ENCODE results near the gene SNRPA. TPM values are rescaled to one million over a fixed set of nuclear protein-coding genes. Genes with fewer than 3 reads are reported as not detected.

Gene SNRPA
- total RNA-seq, 2 donors from 2014 or later = 18.7 to 42.2 TPM

DNA sequence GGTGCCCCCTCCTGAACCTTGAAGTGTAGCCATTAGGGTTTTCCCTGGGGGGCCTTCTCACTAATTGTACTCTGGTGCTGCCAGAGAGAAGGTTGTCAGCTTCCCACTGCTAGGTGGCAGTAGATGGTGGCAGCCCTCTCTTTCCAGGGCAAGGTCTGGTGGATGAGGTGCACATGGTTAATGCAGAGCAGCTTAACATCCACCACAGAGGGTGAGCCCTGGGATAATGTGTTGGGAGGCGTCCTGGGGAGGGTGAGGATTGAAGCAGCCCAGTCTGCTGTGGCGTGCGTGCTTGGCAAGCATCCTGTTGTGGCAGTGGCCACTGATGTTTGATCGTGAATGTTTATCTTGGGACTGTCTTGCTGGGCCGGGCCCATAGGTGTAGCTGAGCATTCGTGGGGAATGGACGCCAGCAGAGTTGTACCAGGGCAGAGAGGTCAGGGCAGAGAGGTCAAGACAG is 53.8 kb downstream of the SNRPA start:
- H3K27ac ChIP-seq = peak overlapping the region; percentile 30 to 69 (median 50)
- intact Hi-C loops (cut with DNase I) = no loop called here
- 7 to 20% methylated on average over 4 to 7 of the region's 7 CpGs for WGBS, 2 donors

DNA sequence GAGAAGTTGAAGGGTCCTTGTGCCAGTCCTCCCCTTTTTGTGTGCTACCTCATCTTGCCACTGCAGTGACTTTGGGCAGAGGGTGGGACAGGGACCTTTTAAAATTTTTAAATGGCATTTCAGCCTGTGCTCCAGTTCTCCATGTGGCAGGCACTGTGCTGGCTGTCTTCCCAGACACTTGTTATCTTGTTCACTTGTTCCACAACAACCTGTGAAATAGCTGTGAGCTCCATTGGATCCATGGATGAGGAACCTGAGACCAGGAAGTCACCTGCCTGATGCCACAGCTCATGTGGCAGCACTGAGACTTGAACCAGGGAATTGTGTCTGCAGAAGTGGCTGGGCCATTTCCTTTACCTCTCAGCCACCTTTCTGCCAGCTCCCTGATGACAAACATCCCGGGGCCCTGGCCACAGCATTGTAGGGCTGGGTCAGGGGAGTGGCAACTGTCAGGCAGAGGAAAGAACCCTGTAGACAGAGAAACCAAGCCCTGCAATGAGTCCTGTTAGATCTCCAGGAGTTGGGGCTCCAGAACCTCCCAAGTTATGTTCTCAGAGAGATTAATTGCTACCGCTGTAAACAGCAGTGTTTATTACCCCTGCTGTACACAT is 54.4 kb downstream of the SNRPA start:
- intact Hi-C loops (cut with DNase I) = no loop called here
- Histone ChIP-seq H3K27me3 (no peaks in the 10 kb centered on the region), H3K4me1 (peaks cover 81% of the 10 kb centered on the region), H3K4me3 (no peak overlapping the region), H3K36me3 (replicated peaks in 1 of 2; ENCODE audit: insufficient read depth in 1 of 2, low read depth in 2 of 2) (no peaks in the 10 kb centered on the region), H3K27ac (peak overlapping the region; percentile 30 to 69 (median 50)), H3K9me3 (no peaks in the 10 kb centered on the region)
- TF ChIP-seq, protein P1, sequence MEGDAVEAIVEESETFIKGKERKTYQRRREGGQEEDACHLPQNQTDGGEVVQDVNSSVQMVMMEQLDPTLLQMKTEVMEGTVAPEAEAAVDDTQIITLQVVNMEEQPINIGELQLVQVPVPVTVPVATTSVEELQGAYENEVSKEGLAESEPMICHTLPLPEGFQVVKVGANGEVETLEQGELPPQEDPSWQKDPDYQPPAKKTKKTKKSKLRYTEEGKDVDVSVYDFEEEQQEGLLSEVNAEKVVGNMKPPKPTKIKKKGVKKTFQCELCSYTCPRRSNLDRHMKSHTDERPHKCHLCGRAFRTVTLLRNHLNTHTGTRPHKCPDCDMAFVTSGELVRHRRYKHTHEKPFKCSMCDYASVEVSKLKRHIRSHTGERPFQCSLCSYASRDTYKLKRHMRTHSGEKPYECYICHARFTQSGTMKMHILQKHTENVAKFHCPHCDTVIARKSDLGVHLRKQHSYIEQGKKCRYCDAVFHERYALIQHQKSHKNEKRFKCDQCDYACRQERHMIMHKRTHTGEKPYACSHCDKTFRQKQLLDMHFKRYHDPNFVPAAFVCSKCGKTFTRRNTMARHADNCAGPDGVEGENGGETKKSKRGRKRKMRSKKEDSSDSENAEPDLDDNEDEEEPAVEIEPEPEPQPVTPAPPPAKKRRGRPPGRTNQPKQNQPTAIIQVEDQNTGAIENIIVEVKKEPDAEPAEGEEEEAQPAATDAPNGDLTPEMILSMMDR (IDR thresholded peaks at IDR 0.05) = no peak
- TF ChIP-seq POLR2A (IDR thresholded peaks at IDR 0.05) = no peak
- peak; percentile 63 to 83 (median 76) for DNase-seq
- ATAC-seq = peak; percentile 28
- 20 to 55% methylated on average over 1 to 2 of the region's 2 CpGs for WGBS, 2 donors

More for the DNA sequence above, 53.8 kb downstream of the SNRPA start:
- TF ChIP-seq, protein P1 (IDR thresholded peaks at IDR 0.05) = peak in 3 of 7 experiments; percentile 10 to 33 (median 16)
- TF ChIP-seq POLR2A (IDR thresholded peaks at IDR 0.05) = no peak
- DNase-seq (peak in 1 of 4 donors; percentile 46), ATAC-seq (no peak)
- Histone ChIP-seq H3K4me1 (peaks cover 81% of the 10 kb centered on the region), H3K27me3 (no peaks in the 10 kb centered on the region), H3K9me3 (no peaks in the 10 kb centered on the region), H3K4me3 (no peak overlapping the region), H3K36me3 (replicated peaks in 1 of 2; ENCODE audit: insufficient read depth in 1 of 2, low read depth in 2 of 2) (no peaks in the 10 kb centered on the region)

DNA sequence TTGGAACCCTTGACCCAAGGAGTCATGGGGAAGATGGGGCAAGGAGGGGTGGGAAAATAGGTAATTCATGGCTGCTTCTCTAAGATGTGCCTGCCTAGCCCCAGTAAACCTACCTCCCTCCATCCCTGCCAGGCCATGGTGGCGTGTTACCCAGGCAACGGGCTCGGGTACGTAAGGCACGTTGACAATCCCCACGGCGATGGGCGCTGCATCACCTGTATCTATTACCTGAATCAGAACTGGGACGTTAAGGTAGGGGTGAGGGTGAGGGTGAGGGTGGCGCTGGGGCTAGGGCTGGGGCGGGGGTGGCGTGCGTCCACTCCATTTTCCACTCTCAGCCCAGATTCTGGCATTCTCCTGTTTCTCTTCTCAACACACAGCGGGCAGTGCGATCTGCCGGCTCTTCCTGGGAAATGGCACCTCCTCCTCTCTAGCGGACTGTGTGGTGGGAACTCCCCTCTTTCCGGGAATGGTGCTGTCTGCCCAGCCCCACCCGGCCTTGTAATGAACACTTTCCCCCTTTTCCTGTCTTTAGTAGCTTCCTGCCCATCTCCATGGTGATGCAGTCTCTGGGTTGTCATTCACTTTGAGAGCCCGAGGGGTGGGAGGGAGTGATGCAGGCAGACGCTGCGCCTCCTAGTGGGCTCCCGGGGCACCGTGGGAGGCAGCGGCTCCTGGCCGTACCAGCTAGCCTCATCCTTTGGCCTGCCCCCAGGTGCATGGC is 55.6 kb downstream of the SNRPA start:
- H3K27me3 ChIP-seq = no peaks in the 10 kb centered on the region
- DNase-seq (peak in 3 of 4 donors; percentile 54 to 81 (median 60)), ATAC-seq (peak; percentile 7)
- H3K27ac ChIP-seq = peak overlapping the region in 2 of 4 donors; percentile 67 to 69
- no peak for TF ChIP-seq POLR2A (IDR thresholded peaks at IDR 0.05)
- TF ChIP-seq, protein P1 (IDR thresholded peaks at IDR 0.05) = peak in 6 of 7 experiments; percentile 24 to 56 (median 44)
- H3K4me3 ChIP-seq = no peak overlapping the region
- H3K9me3 ChIP-seq = no peaks in the 10 kb centered on the region
- 48 to 75% methylated on average over 19 to 24 of the region's 26 CpGs for WGBS, 2 donors
- intact Hi-C loops (cut with DNase I) = no loop called here
- H3K4me1 ChIP-seq = peaks cover 81% of the 10 kb centered on the region
- H3K36me3 ChIP-seq (replicated peaks in 1 of 2; ENCODE audit: insufficient read depth in 1 of 2, low read depth in 2 of 2) = no peaks in the 10 kb centered on the region

DNA sequence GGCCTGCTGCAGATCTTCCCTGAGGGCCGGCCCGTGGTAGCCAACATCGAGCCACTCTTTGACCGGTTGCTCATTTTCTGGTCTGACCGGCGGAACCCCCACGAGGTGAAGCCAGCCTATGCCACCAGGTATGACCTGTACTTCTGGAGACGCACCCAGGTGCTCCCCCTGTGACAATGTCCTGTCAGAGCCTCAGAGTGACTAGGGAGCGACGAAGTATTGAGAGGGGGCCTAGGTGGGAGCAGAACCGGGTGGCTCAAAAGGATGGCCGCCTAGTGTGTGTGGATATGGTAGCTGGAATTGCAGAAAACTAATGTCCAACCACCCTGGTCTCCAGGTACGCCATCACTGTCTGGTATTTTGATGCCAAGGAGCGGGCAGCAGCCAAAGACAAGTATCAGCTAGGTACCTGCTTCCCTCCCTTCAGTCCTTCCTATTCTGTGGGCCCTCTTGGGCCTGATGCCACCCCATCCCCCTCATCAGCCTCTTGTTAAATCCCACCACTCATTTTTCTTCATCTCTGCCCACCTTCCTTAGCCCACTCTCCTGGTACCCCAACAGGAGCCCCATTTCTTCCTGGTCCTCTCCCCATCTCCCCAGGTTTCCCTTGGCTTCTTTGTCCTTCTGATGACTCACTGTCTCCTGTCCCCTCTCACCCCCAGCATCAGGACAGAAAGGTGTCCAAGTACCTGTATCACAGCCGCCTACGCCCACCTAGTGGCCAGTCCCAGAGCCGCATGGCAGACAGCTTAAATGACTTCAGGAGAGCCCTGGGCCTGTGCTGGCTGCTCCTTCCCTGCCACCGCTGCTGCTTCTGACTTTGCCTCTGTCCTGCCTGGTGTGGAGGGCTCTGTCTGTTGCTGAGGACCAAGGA is 56.4 kb downstream of the SNRPA start:
- intact Hi-C loops (cut with DNase I) = no loop called here
- peaks cover 77% of the 10 kb centered on the region for H3K4me1 ChIP-seq
- ATAC-seq (no peak), DNase-seq (no peak)
- 67 to 71% methylated on average over 10 to 18 of the region's 18 CpGs for WGBS, 2 donors
- H3K4me3 ChIP-seq = no peak overlapping the region
- no peak for TF ChIP-seq POLR2A (IDR thresholded peaks at IDR 0.05)
- TF ChIP-seq, protein P1 (IDR thresholded peaks at IDR 0.05) = peak in 4 of 7 experiments; percentile 10 to 30 (median 22)
- no peaks in the 10 kb centered on the region for H3K9me3 ChIP-seq
- no peaks in the 10 kb centered on the region for H3K27me3 ChIP-seq
- no peaks in the 10 kb centered on the region for H3K36me3 ChIP-seq (replicated peaks in 1 of 2; ENCODE audit: insufficient read depth in 1 of 2, low read depth in 2 of 2)
- H3K27ac ChIP-seq = peak overlapping the region in 2 of 4 donors; percentile 16 to 19

Measured in body of pancreas (tissue), 4 donors.